Loucy (cell line): Measurements from ENCODE around the gene MAP3K6.

Source experiments
- H2AFZ ChIP-seq: fragments of 200-600 bp; sonication (generic); 2 replicates; pipeline ENCODE4 v1.6.0; 2016; ENCODE audit warnings: antibody characterized with exemption, mild to moderate bottlenecking, low read length, moderate library complexity
- H3F3A ChIP-seq: fragments of 200-600 bp; 2 replicates; pipeline ENCODE4 v1.6.0; 2016; ENCODE audit warnings: antibody characterized with exemption, low read depth, mild to moderate bottlenecking
- H3K27me3 ChIP-seq: fragments of 200-600 bp; sonication (generic); 2 replicates; pipeline ENCODE4 v1.6.1; 2014; ENCODE audit warnings: low read length, mild to moderate bottlenecking; ENCODE audit not compliant: insufficient read depth, poor library complexity, severe bottlenecking
- H3K36me3 ChIP-seq: fragments of 200-600 bp; sonication (generic); 2 replicates; pipeline ENCODE4 v1.6.1; 2016; ENCODE audit warnings: low read length; ENCODE audit not compliant: insufficient read depth
- H3K4me1 ChIP-seq: fragments of 200-600 bp; sonication (generic); 2 replicates; pipeline ENCODE4 v1.5.1; 2014; ENCODE audit warnings: low read length, mild to moderate bottlenecking; ENCODE audit not compliant: insufficient read depth, poor library complexity, severe bottlenecking
- H3K4me2 ChIP-seq: fragments of 200-600 bp; sonication (generic); 2 replicates; pipeline ENCODE4 v1.6.0; 2014; ENCODE audit warnings: antibody characterized with exemption, low read length, low read depth, mild to moderate bottlenecking; ENCODE audit not compliant: poor library complexity, severe bottlenecking
- H3K4me3 ChIP-seq: fragments of 200-600 bp; sonication (generic); 2 replicates; pipeline ENCODE4 v1.5.1; 2014; ENCODE audit warnings: low read length, mild to moderate bottlenecking, mixed read lengths; ENCODE audit not compliant: poor library complexity, severe bottlenecking
- H3K79me2 ChIP-seq: fragments of 200-600 bp; sonication (generic); 2 replicates; pipeline ENCODE4 v1.6.1; 2014; ENCODE audit warnings: low read length; ENCODE audit not compliant: insufficient read depth
- H3K9ac ChIP-seq: fragments of 200-600 bp; sonication (generic); 2 replicates; pipeline ENCODE4 v1.6.0; 2014; ENCODE audit warnings: mild to moderate bottlenecking, low read depth, low read length, moderate library complexity; ENCODE audit not compliant: poor library complexity, severe bottlenecking
- H3K9me2 ChIP-seq: fragments of 200-600 bp; sonication (generic); replicated peaks from 2 replicates; pipeline ENCODE4 v1.6.1; 2016; ENCODE audit warnings: low read depth, low read length, mixed read lengths
- H3K9me3 ChIP-seq: fragments of 200-600 bp; sonication (generic); 2 replicates; pipeline ENCODE4 v1.6.1; 2014; ENCODE audit warnings: mild to moderate bottlenecking, antibody characterized with exemption, low read length, low read depth; ENCODE audit not compliant: insufficient read depth
- H4K20me1 ChIP-seq: fragments of 200-600 bp; sonication (generic); 2 replicates; pipeline ENCODE4 v1.6.0; 2014; ENCODE audit warnings: antibody characterized with exemption, low read length, mild to moderate bottlenecking; ENCODE audit not compliant: insufficient read depth, poor library complexity, severe bottlenecking
- CTCF ChIP-seq: fragments of 200-600 bp; sonication (generic); conservative IDR thresholded peaks from 2 replicates; pipeline ENCODE4 v1.5.1; 2014; ENCODE audit warnings: mild to moderate bottlenecking, antibody characterized with exemption, low read length
- EZH2phosphoT487 ChIP-seq: fragments of 200-600 bp; IDR thresholded peaks from 2 replicates; pipeline ENCODE4 v1.6.1; 2018; ENCODE audit warnings: antibody characterized with exemption, mild to moderate bottlenecking, moderate library complexity, borderline replicate concordance

The MAP3K6 gene

GRCh38 chr1:27405074-27405473, 38.3 kb upstream of the MAP3K6 start:
- H3K36me3 ChIP-seq: peaks cover 31% of the 10 kb centered on the region; the same call in 1 of the 2 replicates
- H2AFZ ChIP-seq: no peak overlapping the region
- TF ChIP-seq CTCF (no peak), EZH2phosphoT487 (no peak)
- no peaks in the 10 kb centered on the region; the same call in 1 of the 2 replicates for H3K79me2 ChIP-seq
- H3F3A ChIP-seq: peaks cover 20% of the 10 kb centered on the region; the same call in 1 of the 2 replicates
- peaks cover 48% of the 10 kb centered on the region for H3K4me1 ChIP-seq
- H3K4me3 ChIP-seq: peak overlapping the region; percentile 71
- peak overlapping the region; percentile 91 for H3K9ac ChIP-seq
- H4K20me1 ChIP-seq: no peaks in the 10 kb centered on the region
- H3K4me2 ChIP-seq: peak overlapping the region; percentile 87
- H3K9me2 ChIP-seq: no peaks in the 10 kb centered on the region
- no peaks in the 10 kb centered on the region for H3K27me3 ChIP-seq
- no peaks in the 10 kb centered on the region for H3K9me3 ChIP-seq

DNA sequence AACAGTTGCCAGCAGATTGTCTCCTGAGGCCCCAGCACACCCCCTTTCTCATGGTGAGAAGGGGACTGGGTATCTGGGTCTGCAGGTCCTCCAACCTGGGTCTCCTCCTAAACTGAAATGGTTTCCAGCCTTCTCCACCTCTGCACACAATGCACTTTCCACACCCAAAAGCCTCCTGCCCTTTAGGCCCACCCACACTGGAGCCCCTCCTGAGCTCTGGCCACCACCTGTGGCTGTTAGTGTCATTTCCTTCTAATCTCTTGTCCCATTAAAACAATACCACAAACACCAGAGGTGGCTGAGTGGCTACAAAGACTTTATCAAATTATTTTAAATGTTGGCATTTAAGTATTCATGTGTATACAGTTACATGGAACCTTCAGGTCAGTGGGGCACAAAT, 37.2 kb upstream of the MAP3K6 start:
- no peak for TF ChIP-seq CTCF
- no peak for TF ChIP-seq EZH2phosphoT487
- Histone ChIP-seq H3K79me2 (no peaks in the 10 kb centered on the region; the same call in 1 of the 2 replicates), H3K36me3 (peaks cover 22% of the 10 kb centered on the region; the same call in 1 of the 2 replicates), H3F3A (peaks cover 20% of the 10 kb centered on the region; the same call in 1 of the 2 replicates), H3K9me3 (no peaks in the 10 kb centered on the region), H3K4me3 (peak overlapping the region; percentile 71), H3K4me1 (peaks cover 48% of the 10 kb centered on the region), H3K9me2 (no peaks in the 10 kb centered on the region), H4K20me1 (no peaks in the 10 kb centered on the region), H2AFZ (no peak overlapping the region), H3K27me3 (no peaks in the 10 kb centered on the region), H3K4me2 (peak overlapping the region; percentile 87), H3K9ac (peak overlapping the region; percentile 91)

DNA sequence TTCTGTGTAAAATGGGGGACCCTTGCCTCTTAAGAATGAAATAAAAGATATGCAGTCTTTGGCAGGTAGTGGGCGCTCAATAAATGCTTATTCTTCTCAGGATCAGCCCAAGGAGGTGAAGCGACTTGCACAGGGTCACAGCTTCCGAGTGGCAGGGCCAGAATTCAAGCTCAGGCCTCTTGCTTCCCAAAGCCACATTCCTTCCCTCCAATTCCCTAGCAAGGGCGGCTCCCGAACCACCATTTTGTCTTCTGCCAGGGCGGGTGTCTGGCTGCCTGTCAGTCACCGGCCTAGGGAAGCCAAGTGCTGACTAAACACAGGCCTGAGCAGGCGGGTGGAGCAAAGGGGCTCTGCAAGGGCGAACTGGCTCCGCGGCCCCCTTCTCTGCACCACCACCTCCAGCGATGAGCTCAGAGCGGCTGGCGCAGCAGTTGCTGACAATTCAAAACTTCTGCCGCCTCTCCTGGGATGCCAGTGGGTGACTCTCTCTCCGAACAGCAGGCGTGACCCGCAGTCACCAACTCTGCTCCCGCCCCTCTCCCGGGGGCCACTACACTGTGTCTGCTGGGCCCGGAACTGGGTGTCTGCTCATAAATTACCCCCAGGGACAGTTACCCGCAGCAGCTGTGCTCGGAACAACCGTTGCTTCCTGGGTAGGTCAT, 36.4 kb upstream of the MAP3K6 start:
- no peaks in the 10 kb centered on the region for H3K9me3 ChIP-seq
- H2AFZ ChIP-seq: no peak overlapping the region
- TF ChIP-seq EZH2phosphoT487 (no peak), CTCF (peak; percentile 69)
- H4K20me1 ChIP-seq: no peaks in the 10 kb centered on the region
- peak overlapping the region; percentile 91 for H3K9ac ChIP-seq
- peak overlapping the region; percentile 87 for H3K4me2 ChIP-seq
- H3K79me2 ChIP-seq: no peaks in the 10 kb centered on the region; the same call in 1 of the 2 replicates
- peaks cover 15% of the 10 kb centered on the region; the same call in 1 of the 2 replicates for H3K36me3 ChIP-seq
- peak overlapping the region; percentile 71 for H3K4me3 ChIP-seq
- peaks cover 20% of the 10 kb centered on the region; the same call in 1 of the 2 replicates for H3F3A ChIP-seq
- no peaks in the 10 kb centered on the region for H3K27me3 ChIP-seq
- no peaks in the 10 kb centered on the region for H3K9me2 ChIP-seq
- H3K4me1 ChIP-seq: peaks cover 48% of the 10 kb centered on the region
